DOHH2 (cell line): ENCODE results near the gene VWA5A.

Experiments
- H3F3A ChIP-seq: fragments of 200-600 bp; sonication (generic), shearing (Covaris generic); 2 replicates; pipeline ENCODE4 v1.6.0; 2016; ENCODE audit warnings: antibody characterized with exemption, mild to moderate bottlenecking; ENCODE audit not compliant: control insufficient read depth, insufficient read depth
- H3K27ac ChIP-seq: fragments of 200-600 bp; sonication (generic); 2 replicates; pipeline ENCODE4 v1.5.1; 2014; ENCODE audit warnings: low read depth, mild to moderate bottlenecking, low read length, moderate library complexity
- H3K27me3 ChIP-seq: fragments of 200-600 bp; sonication (generic); 2 replicates; pipeline ENCODE4 v1.6.1; 2014; ENCODE audit warnings: mild to moderate bottlenecking, low read length, mixed read lengths; ENCODE audit not compliant: control insufficient read depth
- H3K36me3 ChIP-seq: fragments of 200-600 bp; sonication (generic); 2 replicates; pipeline ENCODE4 v1.6.1; 2014; ENCODE audit warnings: mild to moderate bottlenecking, low read length, moderate library complexity, mixed read lengths; ENCODE audit not compliant: control insufficient read depth
- H3K4me1 ChIP-seq: fragments of 200-600 bp; sonication (generic); 2 replicates; pipeline ENCODE4 v1.6.1; 2014; ENCODE audit warnings: mild to moderate bottlenecking, low read length, mixed read lengths; ENCODE audit not compliant: control insufficient read depth
- H3K4me2 ChIP-seq: fragments of 200-600 bp; sonication (generic); 2 replicates; pipeline ENCODE4 v1.6.0; 2014; ENCODE audit warnings: mild to moderate bottlenecking, low read length, moderate library complexity
- H3K4me3 ChIP-seq: fragments of 200-600 bp; sonication (generic); 2 replicates; pipeline ENCODE4 v1.5.1; 2014; ENCODE audit warnings: mild to moderate bottlenecking, low read length, mixed read lengths
- H3K79me2 ChIP-seq: fragments of 200-600 bp; sonication (generic); 2 replicates; pipeline ENCODE4 v1.6.1; 2014; ENCODE audit warnings: mild to moderate bottlenecking, low read length, mixed read lengths; ENCODE audit not compliant: control insufficient read depth
- H3K9me2 ChIP-seq: fragments of 200-600 bp; sonication (generic); replicated peaks from 2 replicates; pipeline ENCODE4 v1.6.1; 2014; ENCODE audit warnings: mild to moderate bottlenecking, low read length, mixed read lengths; ENCODE audit not compliant: control insufficient read depth
- H3K9me3 ChIP-seq: fragments of 200-600 bp; sonication (generic); 2 replicates; pipeline ENCODE4 v1.6.1; 2014; ENCODE audit warnings: antibody characterized with exemption, low read length, mixed read lengths; ENCODE audit not compliant: control insufficient read depth, insufficient read depth
- H4K20me1 ChIP-seq: fragments of 200-600 bp; sonication (generic); 2 replicates; pipeline ENCODE4 v1.6.0; 2014; ENCODE audit warnings: low read depth, mild to moderate bottlenecking, antibody characterized with exemption, low read length, moderate library complexity; ENCODE audit not compliant: control insufficient read depth, insufficient read depth
- EZH2phosphoT487 ChIP-seq: fragments of 200-600 bp; sonication (generic); IDR thresholded peaks from 2 replicates; pipeline ENCODE4 v1.6.1; 2017; ENCODE audit warnings: borderline replicate concordance, mild to moderate bottlenecking, antibody characterized with exemption, low read length, moderate library complexity, mixed read lengths
- TF ChIP-seq, protein P1 (sequence below): fragments of 200-600 bp; sonication (generic); IDR thresholded peaks from one replicate; pipeline ENCODE4 v1.5.1; 2014; ENCODE audit warnings: antibody characterized with exemption, mild to moderate bottlenecking, low read depth, low read length; ENCODE audit not compliant: poor library complexity, severe bottlenecking

Gene VWA5A

DNA sequence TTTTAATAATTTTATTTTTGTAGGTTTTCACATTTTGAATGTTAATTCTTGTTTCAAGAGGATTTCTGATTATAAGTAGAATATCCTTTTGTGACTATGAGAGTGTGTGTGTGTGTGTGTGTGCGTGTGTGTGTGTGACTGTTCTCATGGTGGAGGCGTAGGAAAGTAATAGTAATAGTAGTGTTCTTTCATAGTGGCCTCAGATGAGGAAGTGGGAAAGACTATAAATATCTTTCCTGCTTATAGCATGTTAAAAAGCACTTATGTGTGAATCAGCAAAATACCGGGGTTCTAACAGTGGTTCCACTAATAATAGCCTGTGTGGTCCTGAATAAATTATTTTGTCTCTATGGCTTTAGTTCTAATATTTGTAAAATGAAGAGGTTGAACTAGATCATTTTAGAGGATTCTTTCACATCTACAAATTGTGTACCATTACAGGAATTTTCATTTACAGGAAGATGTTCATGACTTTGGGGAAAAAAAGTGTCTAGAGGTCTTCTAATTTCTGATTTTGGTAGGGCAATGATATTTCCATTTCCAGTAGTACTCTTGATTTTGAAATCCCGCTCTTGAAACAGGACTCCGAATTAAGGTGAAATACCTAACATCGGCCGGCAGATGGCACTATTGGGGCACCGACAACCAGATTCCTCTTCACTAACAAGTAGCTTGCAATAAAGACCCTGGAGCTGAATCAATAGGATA, 44.2 kb upstream of the VWA5A start:
- peak overlapping the region; percentile 72 for H3K4me2 ChIP-seq
- H3K4me3 ChIP-seq, result peak overlapping the region; percentile 45

DNA sequence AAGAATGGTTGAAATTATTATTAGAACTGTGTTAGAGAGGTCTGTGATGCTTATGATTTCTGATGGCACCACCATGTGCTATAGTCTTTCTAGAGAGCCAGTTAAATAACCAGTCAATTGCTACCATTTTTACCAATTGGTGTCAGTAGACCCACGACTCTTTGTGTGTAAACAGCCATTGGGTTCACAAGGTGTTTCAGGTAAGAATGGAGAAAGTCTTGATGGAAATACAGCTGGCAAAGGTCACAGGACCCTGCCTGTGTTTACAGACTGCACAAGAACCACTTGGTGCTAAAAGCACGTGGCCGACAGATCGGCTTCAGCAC, 43.7 kb upstream of the VWA5A start:
- no peak overlapping the region for H3K4me2 ChIP-seq
- TF ChIP-seq EZH2phosphoT487, result no peak
- TF ChIP-seq, protein P1, sequence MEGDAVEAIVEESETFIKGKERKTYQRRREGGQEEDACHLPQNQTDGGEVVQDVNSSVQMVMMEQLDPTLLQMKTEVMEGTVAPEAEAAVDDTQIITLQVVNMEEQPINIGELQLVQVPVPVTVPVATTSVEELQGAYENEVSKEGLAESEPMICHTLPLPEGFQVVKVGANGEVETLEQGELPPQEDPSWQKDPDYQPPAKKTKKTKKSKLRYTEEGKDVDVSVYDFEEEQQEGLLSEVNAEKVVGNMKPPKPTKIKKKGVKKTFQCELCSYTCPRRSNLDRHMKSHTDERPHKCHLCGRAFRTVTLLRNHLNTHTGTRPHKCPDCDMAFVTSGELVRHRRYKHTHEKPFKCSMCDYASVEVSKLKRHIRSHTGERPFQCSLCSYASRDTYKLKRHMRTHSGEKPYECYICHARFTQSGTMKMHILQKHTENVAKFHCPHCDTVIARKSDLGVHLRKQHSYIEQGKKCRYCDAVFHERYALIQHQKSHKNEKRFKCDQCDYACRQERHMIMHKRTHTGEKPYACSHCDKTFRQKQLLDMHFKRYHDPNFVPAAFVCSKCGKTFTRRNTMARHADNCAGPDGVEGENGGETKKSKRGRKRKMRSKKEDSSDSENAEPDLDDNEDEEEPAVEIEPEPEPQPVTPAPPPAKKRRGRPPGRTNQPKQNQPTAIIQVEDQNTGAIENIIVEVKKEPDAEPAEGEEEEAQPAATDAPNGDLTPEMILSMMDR, result peak; percentile 20
- no peaks in the 10 kb centered on the region for H4K20me1 ChIP-seq

More for the DNA sequence above, 44.2 kb upstream of the VWA5A start:
- Histone ChIP-seq H3K9me2 (no peaks in the 10 kb centered on the region), H3K9me3 (no peaks in the 10 kb centered on the region), H3K36me3 (no peaks in the 10 kb centered on the region), H3K27me3 (peaks cover 26% of the 10 kb centered on the region), H4K20me1 (no peaks in the 10 kb centered on the region), H3F3A (no peaks in the 10 kb centered on the region), H3K27ac (no peak overlapping the region), H3K79me2 (no peaks in the 10 kb centered on the region), H3K4me1 (peaks cover 20% of the 10 kb centered on the region)
- TF ChIP-seq, protein P1, result peak; percentile 88
- no peak for TF ChIP-seq EZH2phosphoT487

DNA sequence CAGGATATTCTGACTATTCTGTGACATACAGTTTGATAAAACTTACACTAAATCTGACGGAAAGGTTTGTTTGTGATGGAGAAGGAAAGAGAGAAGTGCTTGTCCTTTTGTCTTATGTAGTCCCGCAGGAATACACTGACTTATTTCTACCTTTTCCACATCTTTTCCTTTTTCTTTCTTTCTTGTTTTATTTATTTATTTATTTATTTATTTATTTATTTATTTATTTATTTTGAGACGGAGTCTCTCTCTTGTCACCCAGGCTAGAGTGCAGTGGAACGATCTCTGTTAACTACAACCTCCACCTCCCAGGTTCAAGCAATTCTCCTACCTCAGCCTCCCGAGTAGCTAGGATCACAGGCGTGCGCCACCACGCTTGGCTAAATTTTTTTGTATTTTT, 43.1 kb upstream of the VWA5A start:
- no peak for TF ChIP-seq EZH2phosphoT487
- TF ChIP-seq, protein P1, result no peak
- Histone ChIP-seq H4K20me1 (no peaks in the 10 kb centered on the region), H3K9me3 (no peaks in the 10 kb centered on the region), H3K4me3 (no peak overlapping the region), H3K27me3 (peaks cover 21% of the 10 kb centered on the region), H3K4me1 (peaks cover 20% of the 10 kb centered on the region), H3K9me2 (no peaks in the 10 kb centered on the region), H3F3A (no peaks in the 10 kb centered on the region), H3K4me2 (no peak overlapping the region), H3K27ac (no peak overlapping the region), H3K36me3 (no peaks in the 10 kb centered on the region), H3K79me2 (no peaks in the 10 kb centered on the region)

More for the DNA sequence above, 43.7 kb upstream of the VWA5A start:
- Histone ChIP-seq H3K27ac (no peak overlapping the region), H3F3A (no peaks in the 10 kb centered on the region), H3K4me1 (peaks cover 20% of the 10 kb centered on the region), H3K9me3 (no peaks in the 10 kb centered on the region), H3K79me2 (no peaks in the 10 kb centered on the region), H3K9me2 (no peaks in the 10 kb centered on the region), H3K36me3 (no peaks in the 10 kb centered on the region), H3K27me3 (peaks cover 21% of the 10 kb centered on the region), H3K4me3 (no peak overlapping the region)
